Neural cell (in vitro differentiated cells): ENCODE measurements around the gene CALY.

Experiments
- CTCF ChIP-seq: fragments of 450-650 bp; IDR thresholded peaks from 2 replicates; pipeline ENCODE4 v1.5.1; 2014; ENCODE audit warnings: antibody characterized with exemption, mild to moderate bottlenecking, moderate library complexity; ENCODE audit not compliant: poor library complexity, severe bottlenecking
- EP300 ChIP-seq: fragments of 450-650 bp; conservative IDR thresholded peaks from 2 replicates; pipeline ENCODE4 v1.6.1; 2014; ENCODE audit warnings: antibody characterized with exemption, mild to moderate bottlenecking, moderate library complexity; ENCODE audit not compliant: poor library complexity, severe bottlenecking
- POLR2AphosphoS5 ChIP-seq: IDR thresholded peaks from 2 replicates; pipeline ENCODE4 v1.6.1; 2012
- RAD21 ChIP-seq: fragments of 450-650 bp; conservative IDR thresholded peaks from 2 replicates; pipeline ENCODE4 v1.6.1; 2014; ENCODE audit warnings: antibody characterized with exemption, mild to moderate bottlenecking, moderate library complexity
- REST ChIP-seq: IDR thresholded peaks from 2 replicates; pipeline ENCODE4 v1.6.1; 2012; ENCODE audit warnings: borderline replicate concordance

- TF ChIP-seq POLR2AphosphoS5 (no peak), EP300 (no peak), CTCF (no peak), RAD21 (no peak), REST (no peak)
Observed at GRCh38 chr10:133375357-133376115, 38.8 kb upstream of the CALY start.
